HG02840 (cell line): ENCODE data around the gene FGD3.
"Not testable (repeated sequence)": the region's sequence is repeated elsewhere in the genome, so short reads cannot be mapped to it uniquely, and the experiment has no call there.

Source experiments
- ATAC-seq: cut with Tn5 transposase; IDR thresholded peaks from one replicate; pipeline ENCODE4 v1.9.1; 2021; ENCODE audit warnings: mild to moderate bottlenecking, moderate library complexity, moderate number of reproducible peaks; ENCODE audit not compliant: unreplicated experiment, low FRiP score

Gene FGD3

DNA sequence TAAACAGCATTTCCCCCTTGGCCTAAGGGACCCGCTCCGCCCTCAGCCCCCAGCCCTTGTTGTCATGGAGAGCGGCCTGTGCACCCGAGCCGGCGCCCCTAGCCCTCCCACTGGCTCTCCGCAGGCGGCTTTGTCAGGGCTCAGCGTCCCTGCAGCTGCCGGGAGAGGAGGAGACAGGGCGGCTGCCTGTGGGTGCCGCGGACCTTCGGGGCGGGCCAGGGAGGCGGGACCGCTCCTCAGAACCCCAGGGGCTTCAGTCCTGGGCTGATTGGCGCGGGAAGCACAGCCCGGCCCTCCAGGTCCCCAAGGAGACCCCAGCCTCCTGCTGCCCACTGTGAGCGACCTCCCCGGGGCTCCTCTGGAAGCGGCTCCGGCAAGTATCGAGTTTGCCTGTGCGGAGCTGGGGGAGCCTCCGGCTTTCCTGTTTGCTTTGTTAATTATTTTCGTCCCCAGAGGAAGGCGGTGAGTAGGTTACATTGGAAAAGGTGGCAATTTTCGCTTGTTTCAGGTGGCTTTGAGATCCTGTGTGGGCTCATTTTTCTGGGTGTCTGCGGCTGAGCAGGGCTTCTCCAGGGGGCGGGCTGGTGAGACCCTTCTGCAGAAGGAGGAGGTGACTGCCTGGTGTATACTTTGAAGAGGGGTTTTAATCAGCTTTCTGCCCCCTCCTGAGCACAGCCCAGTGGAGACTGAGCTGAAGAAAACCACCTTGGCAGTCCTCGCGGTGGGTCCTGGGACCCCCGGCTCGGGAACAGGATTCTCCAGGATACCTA lies at the start of gene FGD3:
Gene FGD3, plus strand, starts transcription at position 256 of the 770 bp plus-strand sequence. CDS start 28,734 bp downstream, outside the sequence.
- no peak for ATAC-seq

DNA sequence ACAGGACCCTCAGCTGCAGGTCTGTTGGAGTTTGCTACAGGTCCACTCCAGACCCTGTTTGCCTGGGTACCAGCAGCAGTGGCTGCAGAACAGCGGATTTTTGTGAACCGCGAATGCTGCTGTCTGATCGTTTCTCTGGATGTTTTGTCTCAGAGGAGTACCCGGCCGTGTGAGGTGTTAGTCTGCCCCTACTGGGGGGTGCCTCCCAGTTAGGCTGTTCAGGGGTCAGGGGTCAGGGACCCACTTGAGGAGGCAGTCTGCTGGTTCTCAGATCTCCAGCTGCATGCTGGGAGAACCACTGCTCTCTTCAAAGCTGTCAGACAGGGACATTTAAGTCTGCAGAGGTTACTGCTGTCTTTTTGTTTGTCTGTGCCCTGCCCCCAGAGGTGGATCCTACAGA lies 42.2 kb upstream of the FGD3 start:
- ATAC-seq, result not testable (repeated sequence)

- ATAC-seq, result no peak
Measured at GRCh38 chr9:92911511-92912475, 35.5 kb upstream of the FGD3 start.

- no peak for ATAC-seq
Measured at GRCh38 chr9:92917176-92917800, 30.0 kb upstream of the FGD3 start.

GRCh38 chr9:92920437-92920836 lies 26.9 kb upstream of the FGD3 start:
- ATAC-seq, result no peak

GRCh38 chr9:92931606-92932005 lies 15.7 kb upstream of the FGD3 start:
- no peak for ATAC-seq

- no peak for ATAC-seq
Measured at GRCh38 chr9:92934321-92934720, 13.0 kb upstream of the FGD3 start.

- no peak for ATAC-seq
Measured at GRCh38 chr9:92938025-92938424, 9.3 kb upstream of the FGD3 start.

DNA sequence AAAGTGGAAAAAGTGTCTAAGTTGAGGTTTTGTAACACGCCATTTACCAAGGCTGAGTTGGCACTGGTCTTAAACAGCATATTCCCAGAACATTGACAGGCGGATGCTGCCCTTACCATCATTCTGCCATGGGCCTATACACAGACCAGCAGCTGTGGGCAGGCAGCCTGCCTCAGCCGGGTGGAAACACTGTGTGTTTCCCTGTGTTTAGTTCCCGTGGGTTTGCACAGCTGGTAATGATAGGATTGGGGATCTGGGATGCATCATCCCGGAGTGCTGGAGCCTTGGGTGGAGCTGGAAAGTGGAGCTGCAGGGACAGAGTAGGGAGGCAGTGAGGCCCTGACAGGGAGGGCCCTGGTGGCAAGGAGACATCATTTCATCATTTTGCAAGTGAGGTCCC lies 5.5 kb upstream of the FGD3 start:
- ATAC-seq, result no peak

DNA sequence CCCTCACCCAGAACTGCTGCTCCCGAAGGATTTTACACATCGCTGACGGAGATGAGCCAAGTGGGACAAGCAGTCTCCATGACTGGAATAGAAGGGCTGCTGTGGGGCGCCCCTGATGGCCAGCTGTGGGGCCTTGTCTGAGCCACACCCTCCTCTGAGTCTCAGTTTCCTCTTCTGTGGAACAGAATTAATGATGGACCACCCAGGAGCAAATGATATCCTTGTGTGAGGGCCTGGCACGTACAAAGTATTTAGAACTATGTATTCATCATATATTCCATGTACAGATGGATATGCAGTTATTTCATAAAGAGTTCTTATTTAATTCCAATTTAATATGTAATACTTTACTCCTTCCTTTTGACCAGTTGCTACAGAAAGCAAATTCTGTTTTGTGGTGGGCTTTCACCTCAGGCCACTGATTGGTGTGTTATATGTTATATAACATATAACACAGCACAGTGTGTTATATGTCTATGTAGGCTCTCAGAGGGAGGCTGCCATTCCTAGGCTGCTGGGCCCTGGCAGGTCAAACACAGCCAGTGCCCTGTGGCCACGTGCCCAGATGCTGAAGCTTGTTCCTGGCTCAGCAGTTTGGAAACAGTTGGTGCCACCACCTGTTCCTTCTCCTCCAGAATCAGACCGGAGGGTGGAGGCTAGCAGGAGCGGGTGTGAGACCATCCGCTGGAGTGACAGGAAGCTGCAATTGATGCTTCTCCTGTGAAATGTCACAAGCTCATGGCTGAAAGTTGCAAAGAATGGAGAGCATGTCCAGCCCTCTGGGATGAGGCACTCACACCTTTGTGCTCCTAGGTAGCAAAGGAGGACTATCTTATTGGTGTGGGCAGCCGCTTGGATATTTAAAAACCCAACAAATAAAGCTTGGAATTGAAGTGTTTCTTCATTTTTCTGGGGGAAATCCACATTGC lies 4.4 kb upstream of the FGD3 start:
- ATAC-seq, result no peak

- ATAC-seq, result no peak
Measured at GRCh38 chr9:92944921-92945320, 2.4 kb upstream of the FGD3 start.

GRCh38 chr9:92945796-92946195 lies 1.5 kb upstream of the FGD3 start:
- no peak for ATAC-seq

DNA sequence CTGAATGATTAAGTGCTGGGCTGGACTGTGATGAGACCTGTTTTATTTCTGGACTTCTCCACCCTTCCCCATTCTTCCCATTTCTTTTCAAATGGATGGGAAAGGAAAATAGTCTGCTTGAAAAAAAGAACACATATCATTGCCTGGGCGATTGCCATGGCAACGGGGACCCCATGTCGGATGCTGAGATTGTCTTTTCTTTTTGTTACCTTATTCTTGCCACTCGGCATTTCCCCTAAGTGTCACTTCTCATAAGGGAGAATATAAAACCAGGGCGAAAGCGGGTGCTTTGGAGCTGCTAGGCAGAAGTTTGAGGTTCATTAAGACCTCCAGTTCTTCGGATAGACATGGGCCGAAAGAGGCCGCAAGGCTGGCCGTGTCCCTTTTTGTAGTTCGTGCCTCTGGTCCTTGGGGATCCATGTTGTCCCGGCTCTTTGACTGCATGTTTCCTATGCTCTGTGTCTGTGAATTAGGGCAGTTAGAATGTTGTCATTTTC lies 763 bp downstream of the FGD3 start:
- ATAC-seq, result no peak

GRCh38 chr9:92948632-92949031 lies 1.3 kb downstream of the FGD3 start:
- ATAC-seq, result no peak

DNA sequence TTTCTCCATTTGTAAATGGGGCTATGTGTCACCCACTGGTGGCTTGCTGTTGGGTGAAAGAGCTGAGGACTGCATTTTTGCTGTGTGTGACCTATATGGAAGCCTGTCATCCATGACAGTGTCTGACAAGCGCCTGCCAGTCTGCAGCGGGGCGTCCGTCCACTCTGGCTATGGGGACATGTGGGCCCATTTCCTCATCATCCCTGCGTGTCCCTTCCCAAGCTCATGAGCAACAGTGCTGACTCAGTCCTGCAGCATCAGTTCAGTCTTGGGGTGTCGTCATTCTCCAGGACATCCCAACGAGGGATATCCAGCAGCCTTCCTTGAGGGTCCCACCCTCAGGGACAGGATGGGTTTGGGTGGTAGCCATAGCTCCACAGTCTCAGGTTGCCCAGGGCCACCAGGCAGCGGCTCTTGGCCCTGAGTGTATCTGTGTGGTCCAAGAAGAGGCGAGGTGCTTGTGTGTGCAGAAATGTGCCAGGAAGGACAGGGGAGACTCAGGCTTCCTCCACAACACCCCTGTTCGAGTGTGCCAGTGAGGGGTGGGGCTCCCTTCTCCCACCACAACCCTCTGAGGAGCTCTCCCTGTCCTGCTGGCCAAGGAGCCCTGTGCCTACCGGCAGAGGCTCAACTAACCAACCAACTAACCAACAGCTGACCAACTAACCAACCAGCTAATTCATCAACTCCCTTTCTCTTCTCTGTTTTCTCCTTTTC lies 2.1 kb downstream of the FGD3 start:
- ATAC-seq, result no peak

- no peak for ATAC-seq
Measured at GRCh38 chr9:92950359-92950955, 3.1 kb downstream of the FGD3 start.

- no peak for ATAC-seq
Measured at GRCh38 chr9:92952906-92953610, 5.7 kb downstream of the FGD3 start.
